Iris pigment epithelial cell (primary cell): Measurements from ENCODE around the gene RALGAPB.
"Not testable (repeated sequence)": the region's sequence is repeated elsewhere in the genome, so short reads cannot be mapped to it uniquely, and the experiment has no call there.

Experiments used
- DNase-seq: peaks from one replicate; pipeline ENCODE4 v3.0.0-alpha.2; 2011; ENCODE audit warnings: low read depth

Gene RALGAPB

GRCh38 chr20:38447251-38447661 lies 25.4 kb upstream of the RALGAPB start:
- no peak for DNase-seq

- no peak for DNase-seq
These were observed 24.5 kb upstream of the RALGAPB start for GRCh38 chr20:38447931-38448675.

GRCh38 chr20:38449046-38449445 lies 23.6 kb upstream of the RALGAPB start:
- DNase-seq: no peak

- DNase-seq: peak; percentile 63
These were observed 22.1 kb upstream of the RALGAPB start for GRCh38 chr20:38450412-38450975.

GRCh38 chr20:38452880-38453624 lies 19.6 kb upstream of the RALGAPB start:
- peak; percentile 78 for DNase-seq

GRCh38 chr20:38453941-38454340 lies 18.7 kb upstream of the RALGAPB start:
- peak; percentile 45 for DNase-seq

- DNase-seq: no peak
These were observed 17.8 kb upstream of the RALGAPB start for GRCh38 chr20:38454556-38455473.

GRCh38 chr20:38458314-38458713 lies 14.3 kb upstream of the RALGAPB start:
- DNase-seq: no peak

GRCh38 chr20:38460040-38460623 lies 12.5 kb upstream of the RALGAPB start:
- DNase-seq: peak; percentile 92

- DNase-seq: not testable (repeated sequence)
These were observed 12.0 kb upstream of the RALGAPB start for GRCh38 chr20:38460631-38461030.

- DNase-seq: not testable (repeated sequence)
These were observed 11.5 kb upstream of the RALGAPB start for GRCh38 chr20:38461167-38461566.

- DNase-seq: not testable (repeated sequence)
These were observed 11.1 kb upstream of the RALGAPB start for GRCh38 chr20:38461569-38461968.

- DNase-seq: no peak
These were observed 6.5 kb upstream of the RALGAPB start for GRCh38 chr20:38466171-38466570.

- DNase-seq: no peak
These were observed 5.7 kb upstream of the RALGAPB start for GRCh38 chr20:38466983-38467382.

GRCh38 chr20:38471245-38471644 lies 1.4 kb upstream of the RALGAPB start:
- no peak for DNase-seq

GRCh38 chr20:38471987-38472512 lies 593 bp upstream of the RALGAPB start:
- DNase-seq: no peak

GRCh38 chr20:38473367-38473795 lies 738 bp downstream of the RALGAPB start:
- peak; percentile 30 for DNase-seq

GRCh38 chr20:38477747-38478146 lies 5.1 kb downstream of the RALGAPB start:
- no peak for DNase-seq

- DNase-seq: no peak
These were observed 7.0 kb downstream of the RALGAPB start for GRCh38 chr20:38479596-38479995.

- no peak for DNase-seq
These were observed 12.4 kb downstream of the RALGAPB start for GRCh38 chr20:38485041-38485440.

GRCh38 chr20:38489181-38489580 lies 16.5 kb downstream of the RALGAPB start:
- DNase-seq: no peak
